Activated B cell treated with CpG ODN at 0.5 μM for 24 hours (primary cell): Measurements from ENCODE around the gene RANBP9. TPM values are rescaled to one million over a fixed set of nuclear protein-coding genes. Genes with fewer than 3 reads are reported as not detected.

Experiments used
- ATAC-seq: fragments of 200-7000 bp; cut with Tn5 transposase; one replicate; pipeline ENCODE4 v1.10.0; 2021; ENCODE audit warnings: low read depth, mild to moderate bottlenecking, moderate library complexity
- CTCF ChIA-PET: fragments of 350-600 bp; sonication (Branson Sonifier 250); formaldehyde crosslinking; loops from one replicate; lab custom pipeline; 2021; ENCODE audit warnings: antibody characterized with exemption; lab: Charles Lee
- POLR2A ChIA-PET: fragments of 350-600 bp; sonication (Branson Sonifier 250); formaldehyde crosslinking; loops from one replicate; lab custom pipeline; 2021; ENCODE audit warnings: antibody characterized with exemption; lab: Charles Lee
- DNase-seq: peaks from one replicate; pipeline ENCODE4 v3.0.0; 2022
- H3K27ac Mint-ChIP-seq: one replicate; pipeline ENCODE4 v1.8.0; 2020; ENCODE audit warnings: mixed read lengths
- H3K27me3 Mint-ChIP-seq: one replicate; pipeline ENCODE4 v1.8.0; 2021; ENCODE audit warnings: mixed read lengths
- H3K36me3 Mint-ChIP-seq: one replicate; pipeline ENCODE4 v1.8.0; 2021; ENCODE audit warnings: low read depth, mixed read lengths
- H3K4me1 Mint-ChIP-seq: one replicate; pipeline ENCODE4 v1.8.0; 2021; ENCODE audit warnings: mixed read lengths
- H3K4me3 Mint-ChIP-seq: one replicate; pipeline ENCODE4 v1.8.0; 2020; ENCODE audit warnings: mild to moderate bottlenecking, mixed read lengths
- H3K9me3 Mint-ChIP-seq: one replicate; pipeline ENCODE4 v1.8.0; 2020; ENCODE audit warnings: mixed read lengths
- intact Hi-C: fragments of 100-400 bp; cut with micrococcal nuclease; formaldehyde crosslinking; loops from one replicate; pipeline ENCODE4 v1.15.1; 2024
- total RNA-seq: library from RNA; stranded (reverse); gene quantifications from 2 replicates; pipeline ENCODE4 v1.2.3, GENCODE V29; 2022
- TF ChIP-seq, protein P1 (sequence below): fragments of 200-600 bp; IDR thresholded peaks from one replicate; pipeline ENCODE4 v1.8.0; 2022; ENCODE audit warnings: antibody characterized with exemption, mild to moderate bottlenecking

RANBP9 gene
- total RNA-seq, 1 donor from 2014 or later = 34.7 TPM

DNA sequence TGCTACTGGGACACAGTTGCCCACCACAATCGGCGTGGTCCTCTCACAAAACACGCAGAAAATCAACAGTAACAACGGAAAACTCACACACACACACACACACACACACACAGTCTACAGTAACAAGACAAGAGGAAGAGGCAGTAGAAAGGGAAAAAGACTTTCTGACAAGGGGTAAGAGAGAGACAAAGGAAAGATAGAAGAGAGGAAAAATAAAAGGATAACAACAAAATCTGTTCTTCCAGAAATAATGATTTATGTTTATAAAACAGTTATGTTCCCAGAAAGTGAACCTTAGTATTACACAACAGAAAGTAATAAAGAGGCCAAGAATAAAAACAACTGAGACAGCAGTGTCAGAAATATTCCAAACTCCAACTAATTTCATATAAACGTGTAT, 2.9 kb downstream of the RANBP9 start:
- Mint-ChIP-seq H3K4me3 (peak overlapping the region; percentile 86), H3K27ac (peak overlapping the region; percentile 42), H3K27me3 (no peaks in the 10 kb centered on the region), H3K4me1 (peaks cover 44% of the 10 kb centered on the region), H3K9me3 (no peaks in the 10 kb centered on the region), H3K36me3 (peaks cover 6% of the 10 kb centered on the region)
- intact Hi-C loops = loop anchor here (10.0 kb wide), 1 partner anchor 354 kb away; no protein-coding TSS in a partner anchor
- ATAC-seq (no peak), DNase-seq (no peak)
- TF ChIP-seq, protein P1, sequence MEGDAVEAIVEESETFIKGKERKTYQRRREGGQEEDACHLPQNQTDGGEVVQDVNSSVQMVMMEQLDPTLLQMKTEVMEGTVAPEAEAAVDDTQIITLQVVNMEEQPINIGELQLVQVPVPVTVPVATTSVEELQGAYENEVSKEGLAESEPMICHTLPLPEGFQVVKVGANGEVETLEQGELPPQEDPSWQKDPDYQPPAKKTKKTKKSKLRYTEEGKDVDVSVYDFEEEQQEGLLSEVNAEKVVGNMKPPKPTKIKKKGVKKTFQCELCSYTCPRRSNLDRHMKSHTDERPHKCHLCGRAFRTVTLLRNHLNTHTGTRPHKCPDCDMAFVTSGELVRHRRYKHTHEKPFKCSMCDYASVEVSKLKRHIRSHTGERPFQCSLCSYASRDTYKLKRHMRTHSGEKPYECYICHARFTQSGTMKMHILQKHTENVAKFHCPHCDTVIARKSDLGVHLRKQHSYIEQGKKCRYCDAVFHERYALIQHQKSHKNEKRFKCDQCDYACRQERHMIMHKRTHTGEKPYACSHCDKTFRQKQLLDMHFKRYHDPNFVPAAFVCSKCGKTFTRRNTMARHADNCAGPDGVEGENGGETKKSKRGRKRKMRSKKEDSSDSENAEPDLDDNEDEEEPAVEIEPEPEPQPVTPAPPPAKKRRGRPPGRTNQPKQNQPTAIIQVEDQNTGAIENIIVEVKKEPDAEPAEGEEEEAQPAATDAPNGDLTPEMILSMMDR = no peak
- POLR2A ChIA-PET = interaction anchor here (4.4 kb wide), 1 partner anchor 94 kb away, joined by 34 read pairs; the partner anchor contains the start of gene NOL7
- CTCF ChIA-PET = interaction anchor here (1.3 kb wide), 2 partner anchors 86 to 94 kb away, joined by 3 to 4 read pairs; partner anchors contain the start of gene NOL7

DNA sequence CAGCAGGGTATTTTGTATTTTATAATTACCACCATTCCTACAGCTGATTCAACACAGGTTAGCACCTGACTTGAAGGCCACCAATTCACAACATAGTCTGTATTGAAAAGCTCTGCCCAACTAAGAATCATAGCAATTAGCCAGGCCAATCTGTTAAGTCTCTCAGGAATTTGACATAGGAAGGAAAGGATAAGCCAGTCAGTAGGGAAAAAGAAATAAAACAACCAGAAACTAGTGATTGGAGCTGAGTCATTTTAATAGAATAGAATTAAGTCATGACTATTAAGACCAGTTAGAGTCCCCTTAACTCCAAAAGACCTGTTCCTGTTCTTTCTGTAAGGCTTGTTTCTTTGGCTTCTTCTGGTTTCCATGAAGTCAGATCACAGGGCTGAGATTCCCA, 8.1 kb downstream of the RANBP9 start:
- TF ChIP-seq, protein P1 = no peak
- ChIA-PET POLR2A (no interaction called here), CTCF (no interaction called here)
- H3K27me3 Mint-ChIP-seq = no peaks in the 10 kb centered on the region
- intact Hi-C loops = loop anchor here (5.0 to 10.0 kb wide), 2 partner anchors 36 to 349 kb away; no protein-coding TSS in a partner anchor
- no peaks in the 10 kb centered on the region for H3K36me3 Mint-ChIP-seq
- H3K4me3 Mint-ChIP-seq = no peak overlapping the region
- DNase-seq = no peak
- peaks cover 30% of the 10 kb centered on the region for H3K4me1 Mint-ChIP-seq
- no peak overlapping the region for H3K27ac Mint-ChIP-seq
- H3K9me3 Mint-ChIP-seq = no peaks in the 10 kb centered on the region
- no peak for ATAC-seq

DNA sequence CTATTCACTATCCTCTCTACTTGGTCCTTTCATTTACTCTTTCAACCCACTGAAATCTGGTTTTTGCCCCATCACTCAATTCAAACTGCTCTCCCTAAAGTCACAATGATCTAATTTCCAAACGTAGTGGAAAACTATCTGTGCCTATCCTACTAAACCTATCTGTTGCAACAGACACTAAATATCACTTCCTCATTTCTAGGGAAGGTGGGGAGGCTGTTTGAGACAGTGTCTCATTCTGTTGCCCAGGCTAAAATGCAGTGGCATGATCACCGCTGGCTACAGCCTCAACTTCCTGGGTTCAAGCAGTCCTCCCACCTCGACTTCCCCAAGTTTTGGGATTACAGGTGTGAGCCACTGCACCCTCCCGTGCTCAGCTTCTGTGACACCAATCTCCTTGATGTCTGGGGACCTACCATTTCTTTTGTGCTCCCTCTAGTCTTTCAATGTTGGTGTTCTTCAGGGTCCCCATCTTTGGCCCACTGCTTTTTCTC, 8.8 kb downstream of the RANBP9 start:
- no peak for DNase-seq
- H3K36me3 Mint-ChIP-seq = no peaks in the 10 kb centered on the region
- H3K4me3 Mint-ChIP-seq = no peak overlapping the region
- ATAC-seq = peak; percentile 89
- intact Hi-C loops = loop anchor here (5.0 to 10.0 kb wide), 2 partner anchors 36 to 348 kb away; no protein-coding TSS in a partner anchor
- H3K4me1 Mint-ChIP-seq = peaks cover 27% of the 10 kb centered on the region
- no peaks in the 10 kb centered on the region for H3K9me3 Mint-ChIP-seq
- H3K27ac Mint-ChIP-seq = no peak overlapping the region
- ChIA-PET CTCF (no interaction called here), POLR2A (no interaction called here)
- H3K27me3 Mint-ChIP-seq = no peaks in the 10 kb centered on the region
- TF ChIP-seq, protein P1 = no peak

DNA sequence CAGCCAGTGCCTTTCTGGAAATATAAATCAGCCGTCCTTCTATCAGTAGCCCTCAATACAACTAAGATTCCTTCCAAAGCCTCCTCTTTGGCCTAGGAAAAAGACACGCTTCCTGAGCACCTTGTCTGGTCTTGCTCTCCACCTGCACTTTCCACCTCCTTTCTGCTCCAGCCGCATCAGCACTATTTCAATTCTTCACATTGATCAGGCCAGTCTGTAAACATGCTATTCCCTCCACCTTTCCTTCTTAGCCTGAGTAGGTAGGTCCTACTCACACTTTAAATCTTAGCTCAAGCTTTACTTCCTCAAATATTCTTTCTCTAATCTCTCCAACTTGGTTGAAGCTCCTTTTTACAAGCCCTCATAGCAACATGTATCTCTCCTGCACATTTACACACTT, 11.4 kb downstream of the RANBP9 start:
- ATAC-seq = no peak
- Mint-ChIP-seq H3K27ac (no peak overlapping the region), H3K36me3 (peaks cover 14% of the 10 kb centered on the region), H3K4me3 (no peak overlapping the region), H3K27me3 (no peaks in the 10 kb centered on the region), H3K9me3 (no peaks in the 10 kb centered on the region), H3K4me1 (peaks cover 47% of the 10 kb centered on the region)
- intact Hi-C loops = loop anchor here (1.0 to 10.0 kb wide), 3 partner anchors 10 to 345 kb away; no protein-coding TSS in a partner anchor
- TF ChIP-seq, protein P1 = no peak
- POLR2A ChIA-PET = interaction anchor here (0.6 to 1.0 kb wide), 2 partner anchors 10 to 1962 kb away, joined by 3 read pairs; no protein-coding TSS in a partner anchor
- no peak for DNase-seq
- CTCF ChIA-PET = no interaction called here

DNA sequence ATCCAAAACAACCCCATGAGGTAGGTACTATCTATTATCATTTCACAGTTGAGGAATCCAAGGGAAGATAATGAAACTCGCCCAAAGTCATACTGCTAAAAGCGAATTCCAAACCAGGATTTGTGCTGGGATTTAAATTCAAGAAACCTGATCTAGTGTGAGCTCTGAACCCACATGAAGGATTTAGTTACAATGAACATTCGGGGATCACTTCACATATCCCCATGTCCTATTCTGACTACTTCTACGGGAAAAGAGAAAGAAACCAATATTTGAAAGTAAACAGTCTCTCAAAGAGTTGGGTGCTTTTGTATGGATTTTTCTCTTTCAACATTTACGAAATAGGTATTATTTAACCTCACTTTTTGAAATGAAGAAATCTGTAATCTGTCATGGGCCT, 12.9 kb downstream of the RANBP9 start:
- H3K9me3 Mint-ChIP-seq = no peaks in the 10 kb centered on the region
- TF ChIP-seq, protein P1 = no peak
- ATAC-seq (no peak), DNase-seq (no peak)
- CTCF ChIA-PET = no interaction called here
- H3K27ac Mint-ChIP-seq = no peak overlapping the region
- no peaks in the 10 kb centered on the region for H3K27me3 Mint-ChIP-seq
- intact Hi-C loops = no loop called here
- no peak overlapping the region for H3K4me3 Mint-ChIP-seq
- POLR2A ChIA-PET = no interaction called here
- H3K4me1 Mint-ChIP-seq = peaks cover 58% of the 10 kb centered on the region
- H3K36me3 Mint-ChIP-seq = peaks cover 22% of the 10 kb centered on the region
